Superior temporal gyrus (tissue), 1 donor: Measurements from ENCODE around the gene TTC28.

Source experiments
- DNase-seq: peaks from one replicate; pipeline ENCODE4 v3.0.0-alpha.2; 2016; ENCODE audit errors: extremely low spot score

The TTC28 gene

GRCh38 chr22:27970596-27971220 is 708.9 kb downstream of the TTC28 start:
- no peak for DNase-seq

GRCh38 chr22:27966168-27967064 is 713.2 kb downstream of the TTC28 start:
- no peak for DNase-seq

- no peak for DNase-seq
These were observed 717.2 kb downstream of the TTC28 start for GRCh38 chr22:27962268-27963044.

DNA sequence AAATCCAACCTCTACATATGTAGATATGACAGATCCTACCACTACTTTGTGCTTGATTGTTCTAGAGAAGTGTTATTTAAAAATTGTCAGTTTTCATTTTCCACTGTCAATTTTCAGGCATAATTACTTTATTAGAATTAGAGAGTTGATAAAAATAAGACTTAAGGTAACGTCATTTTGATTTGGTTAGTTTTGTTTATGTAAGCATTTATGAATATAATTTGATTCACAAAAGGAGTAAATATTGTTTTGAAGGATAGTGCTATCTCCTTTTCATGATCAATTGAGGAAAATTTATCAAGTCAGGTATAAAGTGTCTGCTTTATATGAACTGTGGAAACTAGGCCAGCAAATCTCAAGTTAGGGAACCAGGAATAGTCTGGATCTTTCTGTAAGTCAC is 718.0 kb downstream of the TTC28 start:
- DNase-seq, result no peak

GRCh38 chr22:27961182-27961581 is 718.5 kb downstream of the TTC28 start:
- no peak for DNase-seq

DNA sequence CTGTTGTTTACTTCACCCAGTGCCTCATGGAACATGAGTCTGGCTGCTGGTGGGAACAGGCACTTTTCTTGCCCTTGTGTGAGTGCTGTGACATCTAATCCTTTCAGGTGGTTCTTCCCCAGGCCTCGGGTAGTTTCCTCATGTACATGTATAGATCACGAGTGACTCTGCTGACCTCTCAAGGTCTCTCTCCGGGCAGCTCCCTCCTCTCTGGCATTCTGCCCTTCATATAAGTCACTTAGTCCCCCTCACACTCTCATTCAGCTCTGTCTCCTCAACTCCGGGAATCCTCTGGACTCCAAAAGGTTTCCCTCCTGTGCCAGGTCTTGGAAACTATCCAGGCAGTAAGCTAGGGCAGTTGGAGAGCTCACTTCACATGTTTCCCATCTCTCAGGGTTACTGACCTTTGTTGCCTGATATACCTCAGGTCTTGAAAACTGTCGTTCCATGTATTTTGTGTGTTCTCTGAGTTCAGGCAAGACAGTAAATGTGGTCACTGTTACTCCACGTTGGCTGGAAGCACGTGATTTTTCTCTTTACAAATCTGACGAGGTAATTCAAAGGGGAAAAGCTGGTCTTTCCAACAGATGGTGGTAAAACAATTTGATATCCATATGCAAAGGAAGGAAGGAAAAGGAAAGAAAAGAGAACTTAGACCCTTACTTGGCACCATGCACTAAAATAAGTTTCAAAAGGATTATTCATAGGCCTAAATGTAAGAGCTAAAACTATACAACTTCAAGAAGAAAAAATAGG is 720.1 kb downstream of the TTC28 start:
- DNase-seq, result no peak

DNA sequence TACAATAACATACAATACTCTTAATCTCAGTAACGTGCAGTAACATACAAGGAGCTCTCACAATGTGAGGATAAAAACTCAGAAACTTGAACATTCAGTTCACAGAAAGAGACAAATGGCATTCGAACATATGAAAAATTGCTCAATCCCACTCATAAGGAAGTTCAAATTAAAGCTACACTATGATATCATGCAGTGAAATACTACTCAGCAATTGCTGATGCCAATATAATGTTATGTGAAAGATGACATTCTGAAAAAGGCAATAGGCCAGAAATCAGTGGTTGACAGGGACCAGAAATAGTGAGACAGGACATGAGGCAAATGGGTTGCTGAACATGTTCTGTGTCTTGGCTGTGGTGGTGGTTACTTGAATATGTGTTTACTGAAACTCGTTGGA is 726.9 kb downstream of the TTC28 start:
- DNase-seq, result no peak

DNA sequence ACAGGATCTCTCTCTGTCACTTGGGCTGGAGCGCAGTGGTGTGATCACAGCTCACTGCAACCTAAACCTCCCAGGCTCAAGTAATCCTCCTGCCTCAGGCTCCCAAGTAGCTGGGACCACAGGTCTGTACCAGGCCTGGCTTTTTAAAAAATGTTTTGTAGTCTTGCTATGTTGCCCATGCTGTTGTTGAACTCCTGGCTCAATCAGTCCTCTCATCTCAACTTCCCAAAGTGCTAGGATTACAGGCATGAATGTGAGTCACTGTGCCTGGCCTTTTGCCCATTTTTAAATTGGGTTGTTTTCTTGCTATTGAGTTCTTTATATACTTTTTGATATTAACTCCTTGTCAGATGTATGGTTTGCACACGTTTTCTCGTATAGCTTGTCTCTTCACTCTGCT is 727.5 kb downstream of the TTC28 start:
- DNase-seq, result no peak

DNA sequence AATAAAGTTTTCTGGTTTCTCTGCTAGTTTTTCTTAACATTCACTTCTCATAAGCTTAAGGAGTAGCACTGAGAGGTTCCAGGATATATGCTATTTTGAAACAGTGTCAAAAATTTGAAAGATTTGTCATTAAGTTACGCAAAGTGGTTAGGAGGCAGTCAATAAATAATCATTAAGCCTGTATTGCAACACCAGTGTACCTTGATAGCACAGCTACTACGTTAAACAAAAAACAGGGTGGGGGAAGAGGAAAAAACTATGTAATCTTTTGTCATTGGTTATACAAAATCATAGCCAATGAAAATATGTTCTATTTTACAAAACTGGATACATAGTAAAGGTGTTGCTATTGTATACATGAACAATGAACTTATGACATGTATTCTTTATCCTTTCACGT is 730.2 kb downstream of the TTC28 start:
- no peak for DNase-seq

- no peak for DNase-seq
These were observed 731.1 kb downstream of the TTC28 start for GRCh38 chr22:27948569-27948968.

- no peak for DNase-seq
These were observed 732.2 kb downstream of the TTC28 start for GRCh38 chr22:27947448-27947847.

DNA sequence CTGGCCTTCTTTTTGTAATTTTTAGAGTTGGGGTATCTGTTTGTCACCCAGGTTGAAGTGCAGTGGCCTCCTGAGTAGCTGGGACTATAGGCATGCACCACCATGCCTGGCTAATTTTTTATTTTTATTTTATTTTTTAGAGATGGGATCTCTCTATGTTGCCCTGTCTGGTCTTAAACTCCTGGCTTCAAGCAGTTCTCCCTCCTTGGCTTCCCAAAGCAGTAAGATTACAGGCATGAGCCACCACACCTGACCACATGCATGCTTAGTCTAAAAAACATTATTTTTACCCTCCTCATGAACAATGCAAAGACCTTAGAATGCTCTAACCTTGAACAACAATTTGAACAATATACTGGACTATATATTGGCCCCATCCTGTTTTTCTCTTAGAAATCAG is 738.5 kb downstream of the TTC28 start:
- no peak for DNase-seq

DNA sequence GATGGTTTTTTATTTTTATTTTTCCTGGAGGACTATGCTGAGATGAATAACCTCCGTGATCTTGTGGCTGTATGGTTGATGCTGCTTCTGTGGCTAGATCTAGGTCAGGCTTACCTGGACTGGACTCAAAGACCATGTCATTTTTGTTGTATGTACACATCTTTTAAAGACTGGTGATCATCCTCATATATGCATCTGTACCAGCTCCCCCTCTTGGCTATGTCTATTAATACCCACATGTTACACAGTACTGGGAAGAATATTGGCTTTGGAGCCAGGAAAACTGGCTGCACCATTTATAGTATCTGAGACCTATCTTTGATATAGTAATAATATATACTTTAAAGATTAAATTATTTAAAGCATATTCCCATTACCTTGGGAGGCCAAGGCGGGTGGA is 742.2 kb downstream of the TTC28 start:
- no peak for DNase-seq

GRCh38 chr22:27935897-27936296 is 743.7 kb downstream of the TTC28 start:
- DNase-seq, result no peak

GRCh38 chr22:27934069-27934468 is 745.6 kb downstream of the TTC28 start:
- no peak for DNase-seq

- DNase-seq, result no peak
These were observed 746.3 kb downstream of the TTC28 start for GRCh38 chr22:27933186-27933983.

- DNase-seq, result no peak
These were observed 749.1 kb downstream of the TTC28 start for GRCh38 chr22:27930331-27931060.
